ENCODE measurements around the gene ZNHIT2.

Gene ZNHIT2

DNA sequence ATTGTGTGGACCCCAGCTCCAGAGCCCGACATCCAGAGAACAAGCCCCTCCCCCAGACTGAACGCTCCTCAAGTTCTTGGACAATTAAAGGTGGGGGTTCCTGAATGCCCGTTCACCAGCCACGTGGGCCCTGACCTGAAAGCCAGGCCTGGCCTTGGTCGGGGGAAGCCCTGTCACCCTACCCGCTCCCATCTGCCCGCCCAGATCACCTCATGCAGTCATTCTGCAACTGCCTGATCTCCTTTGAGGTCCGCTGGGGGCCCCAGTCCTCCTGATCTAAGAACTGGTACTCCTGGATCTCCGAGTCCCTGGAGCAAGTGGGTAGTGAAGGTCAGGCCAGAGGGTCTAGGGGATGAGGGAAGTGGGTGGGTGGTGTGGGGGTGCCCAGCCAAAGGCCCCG, 50.1 kb downstream of the ZNHIT2 start:
- no peak for DNase-seq

DNA sequence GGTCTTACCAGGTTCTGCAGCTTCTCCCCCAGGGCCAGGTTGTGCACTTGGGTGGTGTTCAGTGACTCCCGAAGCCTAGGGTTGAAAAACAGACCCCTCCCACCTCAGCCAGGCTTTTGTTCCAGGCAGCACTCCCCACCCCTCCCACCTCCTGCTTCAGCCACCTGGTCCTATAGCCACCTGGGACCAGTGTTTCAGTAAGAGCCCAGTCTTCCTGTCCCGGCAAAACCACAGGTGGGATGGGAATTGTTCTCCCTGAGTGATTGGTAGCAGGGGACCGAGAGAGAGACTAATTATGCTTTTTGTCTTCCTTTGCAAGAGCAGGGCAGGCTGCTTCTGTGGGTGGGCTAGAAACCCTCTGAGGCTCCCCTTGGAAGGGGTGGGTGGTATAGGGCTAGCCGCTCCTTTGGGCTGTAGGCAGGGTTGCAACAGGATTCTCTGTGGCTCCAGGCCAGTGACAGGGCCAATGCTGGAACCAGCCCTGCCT, 50.7 kb downstream of the ZNHIT2 start:
- no peak for DNase-seq
